Sigmoid colon (tissue), 4 donors: ENCODE data around the gene TDRD9.

Experiments used
- CTCF ChIP-seq, 4 experiments: fragments of 450-650 bp in 3 of 4; fragments of 200-600 bp in 1 of 4; IDR thresholded peaks; one replicate each; pipeline ENCODE4 v1.5.1; 2016 to 2019; ENCODE audit warnings: antibody characterized with exemption in 4 of 4, mild to moderate bottlenecking in 3 of 4, moderate library complexity in 2 of 4
- POLR2A ChIP-seq, 2 donors: fragments of 450-650 bp; IDR thresholded peaks; one replicate each; pipeline ENCODE4 v1.6.1; 2016; ENCODE audit warnings: antibody characterized with exemption in 2 of 2, mild to moderate bottlenecking in 2 of 2, moderate library complexity in 2 of 2
- POLR2AphosphoS5 ChIP-seq, 4 donors: sonication (generic); formaldehyde crosslinking; IDR thresholded peaks; one replicate each; pipeline ENCODE4 v1.6.1; 2017; ENCODE audit warnings: antibody characterized with exemption in 4 of 4

- TF ChIP-seq POLR2A (IDR thresholded peaks at IDR 0.05) (no peak), CTCF (IDR thresholded peaks at IDR 0.05) (no peak), POLR2AphosphoS5 (IDR thresholded peaks at IDR 0.05) (no peak)
Measured at GRCh38 chr14:104001003-104001402, 72.7 kb downstream of the TDRD9 start.
